Osteoblast (primary cell): ENCODE results near the gene STIM2. TPM values are rescaled to one million over a fixed set of nuclear protein-coding genes. Genes with fewer than 3 reads are reported as not detected.

Experiments
- DNase-seq: peaks from one replicate; pipeline ENCODE4 v3.0.0; 2011; ENCODE audit warnings: low spot score, mixed read lengths; ENCODE audit not compliant: insufficient read length; ENCODE audit errors: missing footprints
- H2AFZ ChIP-seq: 2 replicates; pipeline ENCODE4 v1.6.0; 2011; ENCODE audit warnings: mild to moderate bottlenecking, low read length
- H3K27ac ChIP-seq: 2 replicates; pipeline ENCODE4 v1.5.1; 2011; ENCODE audit warnings: mild to moderate bottlenecking, low read depth, low read length, moderate library complexity
- H3K27me3 ChIP-seq: 2 replicates; pipeline ENCODE4 v1.6.0; 2012; ENCODE audit warnings: mild to moderate bottlenecking, control low read depth, inconsistent platforms, low read length, moderate library complexity; ENCODE audit not compliant: insufficient read depth
- H3K36me3 ChIP-seq: 2 replicates; pipeline ENCODE4 v1.5.1; 2011; ENCODE audit warnings: mild to moderate bottlenecking, low read length, control low read depth, moderate library complexity; ENCODE audit not compliant: insufficient read depth
- H3K4me1 ChIP-seq: 2 replicates; pipeline ENCODE4 v1.5.1; 2011; ENCODE audit warnings: mild to moderate bottlenecking, low read length, control low read depth, moderate library complexity; ENCODE audit not compliant: insufficient read depth
- H3K4me2 ChIP-seq: 2 replicates; pipeline ENCODE4 v1.6.0; 2011; ENCODE audit warnings: mild to moderate bottlenecking, low read length; ENCODE audit not compliant: insufficient read depth
- H3K4me3 ChIP-seq: fragments of 200-600 bp; sonication (generic); 3 replicates; pipeline ENCODE4 v1.5.1; 2012; ENCODE audit warnings: mild to moderate bottlenecking, low read length, inconsistent platforms; ENCODE audit not compliant: insufficient read depth
- H3K79me2 ChIP-seq: 2 replicates; pipeline ENCODE4 v1.6.0; 2012; ENCODE audit warnings: mild to moderate bottlenecking, low read length, control low read depth, inconsistent platforms; ENCODE audit not compliant: insufficient read depth
- H3K9me3 ChIP-seq: 2 replicates; pipeline ENCODE4 v1.5.1; 2011; ENCODE audit warnings: low read depth, low read length, control low read depth
- H4K20me1 ChIP-seq: 2 replicates; pipeline ENCODE4 v1.6.0; 2012; ENCODE audit warnings: mild to moderate bottlenecking, low read length, control low read depth; ENCODE audit not compliant: insufficient read depth
- CTCF ChIP-seq: IDR thresholded peaks from 2 replicates; pipeline ENCODE4 v1.5.1; 2011; ENCODE audit warnings: mild to moderate bottlenecking, low read depth, low read length, moderate library complexity; ENCODE audit errors: extremely low read depth
- total RNA-seq: library from RNA; depleted of rRNA; stranded (reverse); fragments of >200 nt; gene quantifications from 2 replicates; pipeline ENCODE4 v1.2.3, GENCODE V29; 2012

STIM2 gene
- total RNA-seq, 1 donor, result 14.8 TPM

DNA sequence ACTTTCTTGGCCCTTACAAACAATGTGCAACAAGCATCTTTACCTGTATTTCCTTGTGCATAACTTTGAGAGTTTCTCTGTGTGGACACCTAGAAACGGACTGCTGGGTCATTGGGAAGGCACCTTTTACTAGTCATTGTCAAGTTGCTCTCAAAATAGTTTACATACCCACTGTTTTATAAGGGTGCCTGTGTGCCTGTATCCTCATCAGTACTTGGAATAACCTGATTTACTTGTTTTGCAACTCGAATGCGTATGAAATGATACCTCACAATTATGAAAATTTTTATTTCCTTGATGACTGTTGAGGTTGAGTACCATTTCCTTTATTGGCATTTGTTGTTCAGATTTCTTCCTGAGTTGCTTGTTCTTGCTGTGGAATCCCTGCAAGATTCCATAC, 150.8 kb downstream of the STIM2 start:
- H3K4me2 ChIP-seq, result no peak overlapping the region
- H2AFZ ChIP-seq, result no peak overlapping the region
- H3K36me3 ChIP-seq, result no peaks in the 10 kb centered on the region
- H3K4me3 ChIP-seq, result no peak overlapping the region
- H3K79me2 ChIP-seq, result no peaks in the 10 kb centered on the region
- TF ChIP-seq CTCF, result no peak
- H3K4me1 ChIP-seq, result peaks cover 38% of the 10 kb centered on the region
- H3K27ac ChIP-seq, result no peak overlapping the region
- no peaks in the 10 kb centered on the region for H3K27me3 ChIP-seq
- no peak for DNase-seq
- H3K9me3 ChIP-seq, result no peaks in the 10 kb centered on the region
- H4K20me1 ChIP-seq, result peaks cover 2% of the 10 kb centered on the region

DNA sequence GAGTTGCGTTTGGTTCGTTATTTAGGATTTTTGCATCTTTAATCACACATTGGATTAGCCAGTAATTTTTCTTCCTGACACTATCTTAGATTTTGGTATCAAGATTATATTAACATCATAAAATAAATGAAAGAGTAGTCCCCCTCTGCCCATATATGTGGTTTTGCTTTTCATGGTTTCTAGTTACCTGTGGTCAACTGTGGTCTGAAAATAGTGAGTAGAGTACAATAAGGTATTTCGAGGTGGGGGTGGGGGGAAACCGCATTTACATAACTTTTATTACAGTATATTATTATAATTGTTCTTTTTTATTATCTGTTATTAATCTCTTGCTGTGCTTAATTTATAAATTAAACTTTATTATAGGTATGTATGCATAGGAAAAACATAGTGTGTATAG, 152.4 kb downstream of the STIM2 start:
- H4K20me1 ChIP-seq, result peaks cover 2% of the 10 kb centered on the region
- no peak for DNase-seq
- H3K4me2 ChIP-seq, result no peak overlapping the region
- H3K4me3 ChIP-seq, result no peak overlapping the region
- no peak for TF ChIP-seq CTCF
- no peak overlapping the region for H2AFZ ChIP-seq
- no peaks in the 10 kb centered on the region for H3K36me3 ChIP-seq
- H3K79me2 ChIP-seq, result no peaks in the 10 kb centered on the region
- H3K27ac ChIP-seq, result no peak overlapping the region
- no peaks in the 10 kb centered on the region for H3K27me3 ChIP-seq
- no peaks in the 10 kb centered on the region for H3K9me3 ChIP-seq
- H3K4me1 ChIP-seq, result peaks cover 28% of the 10 kb centered on the region

GRCh38 chr4:27016551-27016950, 155.9 kb downstream of the STIM2 start:
- no peak for TF ChIP-seq CTCF
- DNase-seq, result no peak
- no peaks in the 10 kb centered on the region for H3K79me2 ChIP-seq
- H3K27me3 ChIP-seq, result no peaks in the 10 kb centered on the region
- H4K20me1 ChIP-seq, result peaks cover 2% of the 10 kb centered on the region
- peak overlapping the region; percentile 14 for H3K4me2 ChIP-seq
- H3K4me1 ChIP-seq, result peaks cover 9% of the 10 kb centered on the region
- no peak overlapping the region for H3K4me3 ChIP-seq
- no peaks in the 10 kb centered on the region for H3K36me3 ChIP-seq
- no peak overlapping the region for H2AFZ ChIP-seq
- H3K27ac ChIP-seq, result no peak overlapping the region
- H3K9me3 ChIP-seq, result no peaks in the 10 kb centered on the region

GRCh38 chr4:27017623-27018022, 157.0 kb downstream of the STIM2 start:
- Histone ChIP-seq H3K4me1 (peaks cover 9% of the 10 kb centered on the region), H2AFZ (no peak overlapping the region), H3K4me2 (no peak overlapping the region), H3K36me3 (peaks cover under 1% of the 10 kb centered on the region), H4K20me1 (peaks cover 2% of the 10 kb centered on the region), H3K79me2 (no peaks in the 10 kb centered on the region), H3K27ac (no peak overlapping the region), H3K9me3 (no peaks in the 10 kb centered on the region), H3K4me3 (no peak overlapping the region), H3K27me3 (no peaks in the 10 kb centered on the region)
- DNase-seq, result no peak
- no peak for TF ChIP-seq CTCF
